ENCODE measurements around the gene TSHZ1.

The TSHZ1 gene

DNA sequence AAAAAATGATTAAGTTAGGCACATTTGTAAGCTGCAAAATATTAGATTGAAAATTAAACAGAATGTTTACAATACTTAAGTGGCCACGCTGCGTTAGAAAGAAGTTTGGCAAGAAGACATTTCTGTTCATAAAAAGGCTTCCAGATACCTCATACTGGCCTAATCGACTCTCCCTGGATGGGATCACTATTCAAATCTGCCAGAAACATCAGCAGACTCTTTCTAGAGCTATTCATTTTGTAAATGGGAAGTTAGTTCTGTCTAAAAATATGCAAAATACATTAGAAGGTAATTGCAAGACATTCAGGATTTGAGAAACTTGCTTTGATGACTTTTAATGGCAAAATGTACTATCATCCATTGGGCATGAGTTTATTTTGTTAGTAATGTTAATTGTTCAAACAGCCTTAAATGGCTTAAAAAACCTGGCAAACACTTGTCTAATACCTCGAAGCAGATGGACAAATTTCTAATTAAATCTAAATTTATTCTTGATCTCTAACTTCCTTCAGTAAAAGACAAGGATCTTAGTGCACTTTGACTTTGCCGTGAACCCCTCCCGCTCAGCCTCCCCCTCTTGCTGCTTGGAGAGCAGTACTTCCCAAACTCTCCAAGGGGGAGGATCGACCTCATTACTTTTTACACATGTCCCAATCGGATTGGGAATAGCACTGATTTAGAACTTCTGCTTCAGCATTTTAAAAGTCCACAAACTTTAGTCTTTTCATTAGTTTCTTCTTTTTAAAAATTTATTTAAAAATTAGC lies 113.4 kb downstream of the TSHZ1 start:
- no peak overlapping the region for H3K27ac ChIP-seq (ENCODE audit: extremely low read depth, low read depth, low read length)
- no peak for TF ChIP-seq ZNF10 (tag by site-specific recombination; IDR thresholded peaks at IDR 0.05)
- TF ChIP-seq ZNF473 (tag by site-specific recombination; IDR thresholded peaks at IDR 0.05) = no peak
- no peak for TF ChIP-seq TCF7L2 (IDR thresholded peaks at IDR 0.05; ENCODE audit: borderline replicate concordance, low read depth, low read length)
- no peak for TF ChIP-seq ZNF132 (tag by site-specific recombination; IDR thresholded peaks at IDR 0.05; ENCODE audit: borderline replicate concordance)
- TF ChIP-seq ZNF175 (tag by site-specific recombination; IDR thresholded peaks at IDR 0.05) = no peak
- no peak for TF ChIP-seq IKZF3 (tag by site-specific recombination; IDR thresholded peaks at IDR 0.05)
- TF ChIP-seq, protein P1, sequence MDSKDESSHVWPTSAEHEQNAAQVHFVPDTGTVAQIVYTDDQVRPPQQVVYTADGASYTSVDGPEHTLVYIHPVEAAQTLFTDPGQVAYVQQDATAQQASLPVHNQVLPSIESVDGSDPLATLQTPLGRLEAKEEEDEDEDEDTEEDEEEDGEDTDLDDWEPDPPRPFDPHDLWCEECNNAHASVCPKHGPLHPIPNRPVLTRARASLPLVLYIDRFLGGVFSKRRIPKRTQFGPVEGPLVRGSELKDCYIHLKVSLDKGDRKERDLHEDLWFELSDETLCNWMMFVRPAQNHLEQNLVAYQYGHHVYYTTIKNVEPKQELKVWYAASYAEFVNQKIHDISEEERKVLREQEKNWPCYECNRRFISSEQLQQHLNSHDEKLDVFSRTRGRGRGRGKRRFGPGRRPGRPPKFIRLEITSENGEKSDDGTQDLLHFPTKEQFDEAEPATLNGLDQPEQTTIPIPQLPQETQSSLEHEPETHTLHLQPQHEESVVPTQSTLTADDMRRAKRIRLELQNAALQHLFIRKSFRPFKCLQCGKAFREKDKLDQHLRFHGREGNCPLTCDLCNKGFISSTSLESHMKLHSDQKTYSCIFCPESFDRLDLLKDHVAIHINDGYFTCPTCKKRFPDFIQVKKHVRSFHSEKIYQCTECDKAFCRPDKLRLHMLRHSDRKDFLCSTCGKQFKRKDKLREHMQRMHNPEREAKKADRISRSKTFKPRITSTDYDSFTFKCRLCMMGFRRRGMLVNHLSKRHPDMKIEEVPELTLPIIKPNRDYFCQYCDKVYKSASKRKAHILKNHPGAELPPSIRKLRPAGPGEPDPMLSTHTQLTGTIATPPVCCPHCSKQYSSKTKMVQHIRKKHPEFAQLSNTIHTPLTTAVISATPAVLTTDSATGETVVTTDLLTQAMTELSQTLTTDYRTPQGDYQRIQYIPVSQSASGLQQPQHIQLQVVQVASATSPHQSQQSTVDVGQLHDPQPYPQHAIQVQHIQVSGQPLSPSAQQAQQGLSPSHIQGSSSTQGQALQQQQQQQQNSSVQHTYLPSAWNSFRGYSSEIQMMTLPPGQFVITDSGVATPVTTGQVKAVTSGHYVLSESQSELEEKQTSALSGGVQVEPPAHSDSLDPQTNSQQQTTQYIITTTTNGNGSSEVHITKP (tag by site-specific recombination; IDR thresholded peaks at IDR 0.05) = no peak
- TF ChIP-seq, protein P2, sequence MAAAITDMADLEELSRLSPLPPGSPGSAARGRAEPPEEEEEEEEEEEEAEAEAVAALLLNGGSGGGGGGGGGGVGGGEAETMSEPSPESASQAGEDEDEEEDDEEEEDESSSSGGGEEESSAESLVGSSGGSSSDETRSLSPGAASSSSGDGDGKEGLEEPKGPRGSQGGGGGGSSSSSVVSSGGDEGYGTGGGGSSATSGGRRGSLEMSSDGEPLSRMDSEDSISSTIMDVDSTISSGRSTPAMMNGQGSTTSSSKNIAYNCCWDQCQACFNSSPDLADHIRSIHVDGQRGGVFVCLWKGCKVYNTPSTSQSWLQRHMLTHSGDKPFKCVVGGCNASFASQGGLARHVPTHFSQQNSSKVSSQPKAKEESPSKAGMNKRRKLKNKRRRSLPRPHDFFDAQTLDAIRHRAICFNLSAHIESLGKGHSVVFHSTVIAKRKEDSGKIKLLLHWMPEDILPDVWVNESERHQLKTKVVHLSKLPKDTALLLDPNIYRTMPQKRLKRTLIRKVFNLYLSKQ (tag by site-specific recombination; IDR thresholded peaks at IDR 0.05; ENCODE audit: borderline replicate concordance) = no peak
- TF ChIP-seq ZFHX2 (tag by site-specific recombination; conservative IDR thresholded peaks at IDR 0.05) = no peak
- no peak for TF ChIP-seq ZNF274 (IDR thresholded peaks at IDR 0.05; ENCODE audit: low read length)
- TF ChIP-seq ZNF274 (tag by site-specific recombination; IDR thresholded peaks at IDR 0.05; ENCODE audit: borderline replicate concordance) = no peak
- no peak for TF ChIP-seq ZNF169 (tag by site-specific recombination; IDR thresholded peaks at IDR 0.05)
- no peak for TF ChIP-seq ZNF521 (tag by site-specific recombination; IDR thresholded peaks at IDR 0.05)
- TF ChIP-seq, protein P3, sequence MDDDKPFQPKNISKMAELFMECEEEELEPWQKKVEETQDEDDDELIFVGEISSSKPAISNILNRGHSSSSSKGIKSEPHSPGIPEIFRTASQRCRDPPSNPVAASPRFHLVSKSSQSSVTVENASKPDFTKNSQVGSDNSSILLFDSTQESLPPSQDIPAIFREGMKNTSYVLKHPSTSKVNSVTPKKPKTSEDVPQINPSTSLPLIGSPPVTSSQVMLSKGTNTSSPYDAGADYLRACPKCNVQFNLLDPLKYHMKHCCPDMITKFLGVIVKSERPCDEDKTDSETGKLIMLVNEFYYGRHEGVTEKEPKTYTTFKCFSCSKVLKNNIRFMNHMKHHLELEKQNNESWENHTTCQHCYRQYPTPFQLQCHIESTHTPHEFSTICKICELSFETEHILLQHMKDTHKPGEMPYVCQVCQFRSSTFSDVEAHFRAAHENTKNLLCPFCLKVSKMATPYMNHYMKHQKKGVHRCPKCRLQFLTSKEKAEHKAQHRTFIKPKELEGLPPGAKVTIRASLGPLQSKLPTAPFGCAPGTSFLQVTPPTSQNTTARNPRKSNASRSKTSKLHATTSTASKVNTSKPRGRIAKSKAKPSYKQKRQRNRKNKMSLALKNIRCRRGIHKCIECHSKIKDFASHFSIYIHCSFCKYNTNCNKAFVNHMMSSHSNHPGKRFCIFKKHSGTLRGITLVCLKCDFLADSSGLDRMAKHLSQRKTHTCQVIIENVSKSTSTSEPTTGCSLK (tag by site-specific recombination; IDR thresholded peaks at IDR 0.05) = no peak
- TF ChIP-seq ZBTB8A (tag by site-specific recombination; IDR thresholded peaks at IDR 0.05) = no peak
- no peak for TF ChIP-seq MZF1 (tag by site-specific recombination; IDR thresholded peaks at IDR 0.05; ENCODE audit: borderline replicate concordance)
- TF ChIP-seq ZNF350 (tag by site-specific recombination; IDR thresholded peaks at IDR 0.05) = no peak
- no peak for TF ChIP-seq TRIM28 (IDR thresholded peaks at IDR 0.05; ENCODE audit: borderline replicate concordance, low read length)
- no peak for TF ChIP-seq ZNF76 (tag by site-specific recombination; IDR thresholded peaks at IDR 0.05; ENCODE audit: borderline replicate concordance, low read depth)
- no peaks in the 10 kb centered on the region; the same call in none of the 2 replicates for H3K9me3 ChIP-seq (ENCODE audit: control insufficient read depth, insufficient read depth, low read depth, low read length)
- CTCF ChIA-PET = interaction anchor here (0.6 to 0.7 kb wide), 2 partner anchors 154 to 1046 kb away, joined by 3 read pairs; no protein-coding TSS in a partner anchor
- H3K4me3 ChIP-seq (ENCODE audit: low read depth, low read length) = no peak overlapping the region
- POLR2A ChIA-PET = no interaction called here
- H3K4me1 ChIP-seq (ENCODE audit: control insufficient read depth, insufficient read depth, low read length) = no peaks in the 10 kb centered on the region
- no peaks in the 10 kb centered on the region for H3K36me3 ChIP-seq (ENCODE audit: control insufficient read depth in 2 of 2, insufficient read depth in 1 of 2, low read length in 2 of 2)

All from HEK293 (cell line).